Endothelial cell (in vitro differentiated cells): ENCODE measurements around the gene NECAB3. TPM values are rescaled to one million over a fixed set of nuclear protein-coding genes. Genes with fewer than 3 reads are reported as not detected.
A peak's percentile ranks its signal among the peaks of the same experiment; 100 is the strongest.
"Not testable (repeated sequence)": the region's sequence is repeated elsewhere in the genome, so short reads cannot be mapped to it uniquely, and the experiment has no call there.

Experiments used
- DNase-seq: peaks from one replicate; pipeline ENCODE4 v3.0.0; 2021; ENCODE audit warnings: low spot score
- H3K27ac Mint-ChIP-seq: one replicate; pipeline ENCODE4 v1.8.0; 2021; ENCODE audit warnings: mixed read lengths, inconsistent platforms; ENCODE audit not compliant: unreplicated experiment
- H3K27me3 Mint-ChIP-seq: one replicate; pipeline ENCODE4 v1.8.0; 2021; ENCODE audit warnings: mild to moderate bottlenecking, moderate library complexity, mixed read lengths, inconsistent platforms; ENCODE audit not compliant: unreplicated experiment
- H3K36me3 Mint-ChIP-seq: one replicate; pipeline ENCODE4 v1.8.0; 2021; ENCODE audit warnings: mild to moderate bottlenecking, low read depth, mixed read lengths, inconsistent platforms; ENCODE audit not compliant: unreplicated experiment
- H3K4me1 Mint-ChIP-seq: one replicate; pipeline ENCODE4 v1.8.0; 2021; ENCODE audit warnings: mild to moderate bottlenecking, mixed read lengths, inconsistent platforms; ENCODE audit not compliant: unreplicated experiment
- H3K4me3 Mint-ChIP-seq: one replicate; pipeline ENCODE4 v1.8.0; 2021; ENCODE audit warnings: mild to moderate bottlenecking, mixed read lengths, inconsistent platforms; ENCODE audit not compliant: unreplicated experiment
- H3K9me3 Mint-ChIP-seq: one replicate; pipeline ENCODE4 v1.8.0; 2021; ENCODE audit warnings: mixed read lengths, inconsistent platforms; ENCODE audit not compliant: unreplicated experiment
- CTCF ChIP-seq: fragments of 200-600 bp; sonication (generic); IDR thresholded peaks from one replicate; pipeline ENCODE4 v1.5.0; 2021; ENCODE audit warnings: antibody characterized with exemption; ENCODE audit not compliant: unreplicated experiment
- total RNA-seq: library from RNA; stranded (reverse); fragmentation: NEBNext Ultra II Directional; extraction: Animal tissue kit (Norgen Biotek cat#: 25700); gene quantifications from one replicate; pipeline ENCODE4 v1.2.1, GENCODE V29; 2021; ENCODE audit not compliant: unreplicated experiment

NECAB3 gene
- total RNA-seq, 1 donor from 2014 or later = 9.8 TPM

- no peaks in the 10 kb centered on the region for H3K4me1 Mint-ChIP-seq
- TF ChIP-seq CTCF = no peak
- H3K27me3 Mint-ChIP-seq = peaks cover 11% of the 10 kb centered on the region
- H3K9me3 Mint-ChIP-seq = no peaks in the 10 kb centered on the region
- no peak overlapping the region for H3K27ac Mint-ChIP-seq
- H3K36me3 Mint-ChIP-seq = peaks cover 11% of the 10 kb centered on the region
- no peak overlapping the region for H3K4me3 Mint-ChIP-seq
- no peak for DNase-seq
These were observed 26.4 kb downstream of the NECAB3 start for GRCh38 chr20:33647603-33648395.

GRCh38 chr20:33646959-33647602, 27.1 kb downstream of the NECAB3 start:
- H3K36me3 Mint-ChIP-seq = peaks cover 11% of the 10 kb centered on the region
- not testable (repeated sequence) for H3K27ac Mint-ChIP-seq, H3K4me3 Mint-ChIP-seq, H3K4me1 Mint-ChIP-seq, DNase-seq, H3K9me3 Mint-ChIP-seq, H3K27me3 Mint-ChIP-seq

- Mint-ChIP-seq H3K4me3 (no peak overlapping the region), H3K4me1 (no peaks in the 10 kb centered on the region), H3K27ac (no peak overlapping the region), H3K9me3 (no peaks in the 10 kb centered on the region), H3K27me3 (peaks cover 7% of the 10 kb centered on the region), H3K36me3 (peaks cover 11% of the 10 kb centered on the region)
- TF ChIP-seq CTCF = no peak
- DNase-seq = no peak
These were observed 28.0 kb downstream of the NECAB3 start for GRCh38 chr20:33646191-33646590.

GRCh38 chr20:33645396-33645795, 28.8 kb downstream of the NECAB3 start:
- Mint-ChIP-seq H3K27me3 (peaks cover 7% of the 10 kb centered on the region), H3K9me3 (no peaks in the 10 kb centered on the region), H3K36me3 (peaks cover 11% of the 10 kb centered on the region), H3K4me3 (peak overlapping the region; percentile 56), H3K4me1 (no peaks in the 10 kb centered on the region), H3K27ac (no peak overlapping the region)
- no peak for TF ChIP-seq CTCF
- DNase-seq = no peak

- H3K4me3 Mint-ChIP-seq = peak overlapping the region; percentile 56
- no peak overlapping the region for H3K27ac Mint-ChIP-seq
- H3K9me3 Mint-ChIP-seq = no peaks in the 10 kb centered on the region
- H3K4me1 Mint-ChIP-seq = no peaks in the 10 kb centered on the region
- peaks cover 14% of the 10 kb centered on the region for H3K36me3 Mint-ChIP-seq
- H3K27me3 Mint-ChIP-seq = peaks cover 7% of the 10 kb centered on the region
- no peak for DNase-seq
- no peak for TF ChIP-seq CTCF
These were observed 29.2 kb downstream of the NECAB3 start for GRCh38 chr20:33645072-33645358.
